ENCODE data around the gene PRDM12. TPM values are rescaled to one million over a fixed set of nuclear protein-coding genes. Genes with fewer than 3 reads are reported as not detected.
"Not testable (repeated sequence)": the region's sequence is repeated elsewhere in the genome, so short reads cannot be mapped to it uniquely, and the experiment has no call there.

The PRDM12 gene
- polyA plus RNA-seq, 1 donor, result not detected

GRCh38 chr9:130665431-130666392 lies 1.3 kb downstream of the PRDM12 start:
- DNase-seq, result no peak

- DNase-seq, result no peak
Measured at GRCh38 chr9:130666393-130667119, 2.2 kb downstream of the PRDM12 start.

GRCh38 chr9:130667120-130667435 lies 2.7 kb downstream of the PRDM12 start:
- no peak for DNase-seq

GRCh38 chr9:130668196-130668595 lies 3.8 kb downstream of the PRDM12 start:
- no peak for DNase-seq

- DNase-seq, result no peak
Measured at GRCh38 chr9:130668659-130669058, 4.3 kb downstream of the PRDM12 start.

GRCh38 chr9:130669965-130670364 lies 5.6 kb downstream of the PRDM12 start:
- no peak for DNase-seq

- no peak for DNase-seq
Measured at GRCh38 chr9:130670644-130671043, 6.2 kb downstream of the PRDM12 start.

- DNase-seq, result no peak
Measured at GRCh38 chr9:130672466-130672865, 8.1 kb downstream of the PRDM12 start.

- DNase-seq, result no peak
Measured at GRCh38 chr9:130672933-130673615, 8.7 kb downstream of the PRDM12 start.

GRCh38 chr9:130675396-130675795 lies 11.0 kb downstream of the PRDM12 start:
- no peak for DNase-seq

- DNase-seq, result no peak
Measured at GRCh38 chr9:130677252-130677651, 12.9 kb downstream of the PRDM12 start.

- DNase-seq, result peak; percentile 66
Measured at GRCh38 chr9:130680836-130681768, 16.7 kb downstream of the PRDM12 start.

GRCh38 chr9:130681769-130682420 lies 17.5 kb downstream of the PRDM12 start:
- no peak for DNase-seq

GRCh38 chr9:130682421-130683121 lies 18.2 kb downstream of the PRDM12 start:
- peak; percentile 59 for DNase-seq

- no peak for DNase-seq
Measured at GRCh38 chr9:130685104-130685503, 20.7 kb downstream of the PRDM12 start.

GRCh38 chr9:130685945-130686344 lies 21.6 kb downstream of the PRDM12 start:
- not testable (repeated sequence) for DNase-seq

GRCh38 chr9:130687615-130688014 lies 23.2 kb downstream of the PRDM12 start:
- DNase-seq, result no peak

GRCh38 chr9:130688072-130688471 lies 23.7 kb downstream of the PRDM12 start:
- no peak for DNase-seq

- no peak for DNase-seq
Measured at GRCh38 chr9:130689572-130689936, 25.2 kb downstream of the PRDM12 start.

- peak; percentile 76 for DNase-seq
Measured at GRCh38 chr9:130689937-130690700, 25.7 kb downstream of the PRDM12 start.

Data from hindlimb muscle (tissue), 1 donor.